Inflammatory macrophage (primary cell): ENCODE results near the gene SPDEF.

Source experiments
- DNase-seq, 2 donors: peaks; one replicate each; pipeline ENCODE4 v3.0.0-alpha.2; 2020 to 2022

SPDEF gene

DNA sequence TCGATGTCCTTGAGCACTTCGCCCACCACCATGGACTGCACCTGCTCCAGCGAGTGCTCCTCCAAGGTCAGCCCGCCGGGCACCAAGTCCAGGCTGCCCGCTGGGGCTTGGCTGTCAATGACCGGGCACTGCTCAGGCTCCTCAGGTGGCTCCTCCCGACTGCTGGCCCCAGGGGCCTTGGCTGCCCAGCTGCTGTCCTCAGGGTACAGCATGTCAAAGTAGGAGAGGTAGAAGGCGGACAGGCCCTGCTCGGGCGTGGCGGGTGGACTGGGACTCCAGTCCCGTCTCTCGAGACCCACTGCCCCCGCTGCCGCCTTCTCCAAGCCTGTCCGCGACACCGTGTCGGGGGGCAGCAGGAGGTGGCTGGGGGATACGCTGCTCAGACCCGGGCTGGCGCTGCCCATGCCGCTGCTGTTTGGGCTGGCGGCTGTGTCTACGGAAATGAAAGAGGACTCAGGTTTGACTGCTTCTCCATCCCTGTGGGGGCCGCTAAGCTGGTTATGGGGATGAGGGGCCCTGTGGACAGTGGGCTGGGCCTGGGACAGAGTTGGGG, 12.0 kb downstream of the SPDEF start:
- DNase-seq: no peak

DNA sequence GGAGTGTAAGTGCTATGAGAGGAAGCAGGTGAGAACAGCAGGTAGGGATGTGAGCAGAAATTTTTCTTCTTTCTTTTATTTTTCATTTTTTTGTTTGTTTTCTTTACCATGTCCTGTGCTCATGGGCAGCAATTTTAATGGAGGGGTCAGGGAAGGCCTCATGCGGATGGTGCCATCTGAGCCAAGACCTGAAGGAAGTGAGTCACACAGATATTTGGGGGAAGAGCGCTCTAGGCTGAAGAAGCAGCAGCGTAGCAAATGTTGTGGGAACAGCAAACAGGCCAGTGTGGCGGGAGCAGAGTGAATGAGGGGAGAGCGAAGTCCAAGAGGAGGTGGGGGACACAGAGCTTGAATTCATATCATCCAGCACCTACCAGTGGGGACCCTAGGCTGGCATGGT, 12.7 kb downstream of the SPDEF start:
- no peak for DNase-seq

DNA sequence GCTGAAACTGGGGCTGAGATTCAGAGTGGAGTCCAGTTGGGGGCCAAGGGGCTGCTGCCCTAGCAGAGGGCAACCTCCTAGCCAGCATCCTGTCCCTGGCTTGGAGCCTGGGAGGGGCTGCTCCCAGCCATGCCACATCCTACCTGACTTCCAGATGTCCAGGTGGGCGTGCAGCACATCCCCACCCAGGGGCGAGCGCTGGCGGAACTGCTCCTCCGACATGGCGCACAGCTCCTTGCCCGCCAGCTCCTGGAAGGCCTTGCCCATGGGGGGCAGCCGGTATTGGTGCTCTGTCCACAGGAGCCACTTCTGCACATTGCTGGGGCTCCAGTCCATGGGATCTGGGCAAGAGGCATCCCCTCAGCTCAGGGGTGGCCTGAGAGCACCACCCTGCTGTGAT, 15.3 kb downstream of the SPDEF start:
- no peak for DNase-seq

DNA sequence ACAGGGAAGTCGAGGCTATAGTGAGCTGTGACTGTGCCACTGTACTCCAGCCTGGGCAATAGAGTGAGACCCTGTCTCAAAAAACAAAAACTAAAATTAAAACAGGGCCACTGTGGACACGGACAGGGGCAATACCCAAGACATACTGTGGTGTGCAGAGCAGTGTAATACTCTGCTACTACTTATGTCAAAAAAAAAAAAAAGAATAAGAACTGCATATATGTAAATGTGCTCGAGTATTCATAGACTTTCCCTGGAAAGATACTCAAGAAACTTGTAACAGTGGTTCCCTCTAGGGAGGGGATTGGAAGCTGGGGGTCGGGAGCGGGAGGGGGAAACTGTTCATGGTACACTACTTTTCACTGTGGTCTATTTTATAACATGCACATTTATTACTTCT, 15.9 kb downstream of the SPDEF start:
- DNase-seq: no peak

DNA sequence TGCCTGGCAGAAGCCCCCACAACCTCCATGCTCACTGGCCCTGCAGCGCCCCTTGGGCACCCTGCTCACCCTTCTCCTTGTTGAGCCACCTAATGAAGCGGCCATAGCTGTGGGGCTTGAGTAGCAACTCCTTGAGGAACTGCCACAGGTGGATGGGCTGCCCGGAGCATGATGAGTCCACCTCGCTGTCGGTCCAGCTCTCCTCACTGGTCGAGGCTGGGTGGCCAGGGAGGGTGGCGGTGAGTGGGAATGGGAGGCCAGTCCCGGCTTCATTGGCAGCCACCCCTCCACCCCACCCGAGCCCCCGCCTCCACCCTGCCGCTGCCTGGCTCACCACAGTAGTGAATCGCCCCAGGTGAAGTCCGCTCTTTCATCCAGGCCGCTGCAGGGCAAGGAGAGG, 16.9 kb downstream of the SPDEF start:
- DNase-seq: no peak

DNA sequence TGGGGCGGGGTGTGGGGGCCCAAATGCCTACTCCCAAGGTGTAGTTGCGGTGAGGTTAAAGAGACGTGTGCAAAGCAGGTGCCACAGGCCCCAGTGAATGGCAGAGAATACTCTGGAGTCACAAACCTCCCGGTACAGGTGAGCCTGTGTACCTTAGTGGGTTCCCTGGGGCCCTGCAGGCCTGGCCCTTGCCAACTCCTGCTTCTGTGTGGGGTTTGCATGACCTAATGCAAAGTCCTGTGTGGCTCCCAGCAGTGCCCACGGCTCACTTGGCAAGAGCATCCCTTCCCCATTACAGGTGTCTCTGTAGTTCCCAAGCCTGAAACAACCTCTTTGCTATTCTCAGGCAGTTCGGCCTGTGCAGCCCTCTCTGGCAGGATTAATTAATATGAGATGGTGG, 17.5 kb downstream of the SPDEF start:
- no peak for DNase-seq

DNA sequence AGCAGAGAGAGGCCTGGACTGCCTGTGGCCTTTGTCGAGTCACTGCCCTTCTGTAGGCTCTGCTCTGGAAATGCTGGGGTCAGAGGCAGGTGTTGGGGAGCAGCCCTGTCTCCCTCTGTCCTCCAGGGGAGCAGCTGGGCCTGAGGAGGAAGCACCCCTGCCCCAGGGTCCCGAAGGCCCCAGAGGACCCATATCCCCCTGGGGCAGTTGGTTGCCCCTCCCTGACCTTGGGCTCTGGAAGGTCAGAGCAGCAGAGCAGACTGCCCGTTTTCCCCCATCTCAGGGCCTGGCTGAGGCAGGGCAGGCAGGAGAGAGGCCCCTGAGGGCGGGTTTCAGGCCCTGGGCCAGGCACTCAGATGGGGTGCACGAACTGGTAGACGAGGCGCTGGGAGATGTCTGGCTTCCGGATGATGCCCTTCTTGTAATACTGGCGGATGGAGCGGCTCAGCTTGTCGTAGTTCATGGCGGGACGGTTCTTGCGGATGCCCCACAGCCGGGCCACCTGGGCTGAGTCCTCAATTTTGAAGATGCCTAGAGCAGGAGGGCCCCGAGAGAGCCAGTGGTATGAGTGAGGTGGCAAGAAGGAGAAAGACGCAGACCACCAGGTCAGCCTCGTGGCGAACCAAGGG, 18.1 kb downstream of the SPDEF start:
- DNase-seq: no peak

DNA sequence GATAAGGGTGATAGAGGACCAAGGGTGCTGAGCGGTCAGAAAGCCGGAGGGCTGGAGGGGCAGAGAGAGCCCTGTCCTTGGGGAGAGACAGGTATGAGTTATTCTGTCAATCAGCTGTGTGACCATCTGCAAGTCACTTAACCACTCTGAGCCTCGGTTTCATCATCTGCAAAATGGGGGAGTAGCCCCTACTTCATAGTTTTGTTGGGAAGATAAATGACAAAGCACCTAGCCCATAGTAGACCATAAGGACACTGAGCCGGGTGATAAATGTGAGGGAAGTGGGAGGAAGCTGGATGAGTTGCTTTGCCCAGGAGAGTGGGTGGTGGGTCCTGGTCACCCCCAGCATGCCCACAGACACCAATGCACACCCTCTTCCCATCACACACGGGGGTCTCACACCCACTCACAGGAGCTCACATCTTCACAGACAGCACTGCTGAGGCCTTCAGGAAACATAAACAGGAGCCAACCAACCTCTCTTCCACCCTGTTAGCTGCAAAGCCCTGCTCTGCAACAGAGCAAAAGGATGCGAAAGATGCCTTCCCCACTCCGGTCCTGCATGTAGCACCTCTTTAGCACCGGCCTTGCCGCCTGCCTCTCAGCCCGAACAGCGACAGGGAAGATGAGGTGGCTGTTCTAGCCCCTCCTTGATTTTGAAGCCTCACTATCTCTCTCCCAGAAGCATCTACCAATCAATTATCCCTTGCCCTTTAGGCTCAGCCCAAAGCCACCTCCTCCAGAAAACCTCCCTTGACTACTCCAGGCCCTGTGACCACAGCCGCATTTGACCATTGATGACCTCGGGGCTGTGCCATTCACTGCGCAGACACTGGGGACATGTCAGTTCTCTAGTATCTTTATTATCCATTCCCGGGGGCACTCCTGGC, 18.9 kb downstream of the SPDEF start:
- DNase-seq: no peak

DNA sequence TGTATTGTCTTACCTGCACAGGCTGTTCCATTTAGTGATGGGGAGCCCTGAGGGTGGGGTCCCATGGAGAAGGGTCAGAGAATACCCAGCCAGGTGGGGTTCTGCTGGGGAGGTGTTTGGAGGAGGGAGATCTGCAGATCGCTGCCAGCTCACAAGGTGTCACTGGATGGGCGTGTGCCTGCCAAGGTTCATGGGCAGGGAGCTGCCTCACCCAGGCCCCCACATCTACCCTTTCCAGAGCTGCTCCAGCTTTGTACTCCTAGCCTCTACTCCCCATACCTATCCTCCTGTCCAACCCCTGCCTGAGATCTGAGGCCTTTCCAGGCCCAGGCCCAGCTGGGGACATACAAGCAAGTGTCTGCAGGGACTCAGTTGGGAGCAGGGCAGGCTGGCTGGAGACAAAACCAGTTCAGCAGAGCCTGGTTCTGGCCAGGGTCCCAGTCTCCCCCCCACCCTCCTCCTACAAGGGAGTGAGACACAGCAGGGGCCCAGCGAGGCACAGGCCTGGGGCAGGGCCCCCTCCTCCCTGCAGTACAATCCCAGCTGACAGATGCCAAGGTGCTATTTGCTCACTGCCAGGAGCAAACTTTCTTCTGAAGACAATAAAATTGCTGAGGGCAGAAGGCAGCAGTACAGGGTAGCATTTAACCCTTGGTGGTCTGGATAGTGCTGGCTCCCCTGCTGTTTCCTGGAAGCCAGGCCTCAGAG, 19.7 kb downstream of the SPDEF start:
- DNase-seq: no peak

DNA sequence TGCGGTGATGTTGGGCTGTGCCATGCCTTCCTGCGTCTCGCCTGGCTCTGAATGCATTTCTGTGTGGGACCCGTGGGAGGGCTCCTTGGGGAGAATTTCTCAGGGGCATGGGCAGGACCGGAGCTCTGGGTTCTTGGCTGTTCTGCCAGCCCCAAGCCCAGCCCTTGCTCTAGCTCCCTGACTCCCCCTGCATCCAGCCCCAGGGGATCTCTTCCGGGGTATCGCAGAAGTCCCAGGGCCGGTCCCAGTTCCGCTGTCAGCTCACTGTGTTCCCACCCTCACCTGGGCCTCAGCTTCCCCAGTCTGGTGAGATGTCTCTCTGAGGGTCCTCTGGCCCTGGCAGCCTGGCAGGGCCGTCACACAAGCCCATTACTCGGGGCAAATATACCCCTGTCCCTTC, 20.5 kb downstream of the SPDEF start:
- no peak for DNase-seq

DNA sequence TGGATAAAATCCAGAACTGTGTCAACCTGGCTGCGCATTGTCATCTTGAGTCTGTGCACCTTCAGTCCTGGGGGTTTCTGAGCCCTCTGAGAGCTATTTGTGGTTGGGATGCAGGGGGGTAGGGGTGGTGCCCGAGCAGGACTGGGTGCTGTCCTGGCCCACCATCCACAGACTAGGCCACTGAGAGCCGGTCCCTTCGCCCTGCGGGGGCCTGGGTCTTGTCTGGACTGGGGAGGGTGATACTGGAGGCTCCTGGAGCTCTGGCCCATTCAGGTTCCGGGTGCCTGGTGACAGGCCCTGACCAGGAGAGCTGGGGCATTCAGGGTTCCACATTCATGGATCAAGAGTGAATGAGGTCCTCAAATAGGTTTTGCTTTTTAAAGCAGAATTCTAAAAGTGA, 20.9 kb downstream of the SPDEF start:
- no peak for DNase-seq

DNA sequence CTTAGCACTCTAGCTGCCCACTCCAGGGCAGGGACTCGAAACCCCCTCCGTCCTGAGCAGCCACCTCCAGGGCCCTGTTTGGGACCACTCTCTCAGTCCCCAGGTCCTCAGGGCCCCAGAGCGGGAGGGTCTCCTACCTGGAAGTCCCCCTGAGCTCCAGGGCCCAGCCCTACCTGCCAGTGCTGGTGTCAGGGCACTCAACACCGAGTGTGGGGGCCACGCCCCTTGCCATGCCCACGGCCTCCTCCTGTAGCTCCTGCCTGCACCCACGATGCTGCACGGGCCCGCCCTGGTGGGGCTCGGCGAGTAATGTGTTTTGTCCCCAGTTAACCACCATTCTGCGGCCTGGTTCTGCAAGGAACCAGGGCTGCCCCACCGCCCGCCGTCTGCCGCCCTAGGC, 21.5 kb downstream of the SPDEF start:
- no peak for DNase-seq

DNA sequence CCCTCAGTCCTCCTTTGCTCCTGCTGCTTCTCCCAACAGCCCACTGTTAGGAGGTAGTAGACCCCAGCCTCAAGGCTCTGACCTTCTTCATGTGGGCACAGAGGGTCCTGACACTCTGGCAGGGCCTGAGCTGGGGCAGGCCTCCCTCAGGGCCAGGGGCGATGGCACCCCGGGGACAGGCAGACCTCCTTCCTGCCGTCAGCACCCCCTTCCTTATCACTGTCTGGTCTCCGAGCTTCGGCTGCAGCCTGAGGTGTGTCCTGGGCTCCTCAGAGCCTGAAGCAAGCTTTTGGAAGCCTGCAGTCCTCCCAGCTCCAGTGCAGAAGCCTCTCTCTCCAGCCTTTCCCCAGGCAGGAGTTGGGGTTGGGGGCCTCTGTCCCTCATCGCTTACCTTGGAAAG, 22.0 kb downstream of the SPDEF start:
- no peak for DNase-seq

DNA sequence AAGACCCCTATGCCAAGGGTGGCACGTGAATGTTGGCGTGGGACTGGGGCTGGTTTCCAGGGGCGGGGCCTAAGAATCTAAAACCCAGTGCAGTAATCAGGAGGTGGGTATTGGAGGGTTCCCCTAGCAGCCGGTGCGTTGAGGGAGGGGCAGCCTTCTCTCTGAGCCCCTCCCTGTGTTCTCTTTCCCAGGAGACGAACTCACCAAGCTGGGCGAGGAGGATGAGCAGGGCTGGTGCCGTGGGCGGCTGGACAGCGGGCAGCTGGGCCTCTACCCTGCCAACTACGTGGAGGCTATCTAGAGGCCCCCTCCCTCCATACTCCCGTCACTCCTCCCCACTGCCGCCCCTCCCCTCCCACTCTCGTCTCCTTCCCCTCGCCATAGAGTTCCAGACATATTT, 23.9 kb downstream of the SPDEF start:
- DNase-seq: no peak

DNA sequence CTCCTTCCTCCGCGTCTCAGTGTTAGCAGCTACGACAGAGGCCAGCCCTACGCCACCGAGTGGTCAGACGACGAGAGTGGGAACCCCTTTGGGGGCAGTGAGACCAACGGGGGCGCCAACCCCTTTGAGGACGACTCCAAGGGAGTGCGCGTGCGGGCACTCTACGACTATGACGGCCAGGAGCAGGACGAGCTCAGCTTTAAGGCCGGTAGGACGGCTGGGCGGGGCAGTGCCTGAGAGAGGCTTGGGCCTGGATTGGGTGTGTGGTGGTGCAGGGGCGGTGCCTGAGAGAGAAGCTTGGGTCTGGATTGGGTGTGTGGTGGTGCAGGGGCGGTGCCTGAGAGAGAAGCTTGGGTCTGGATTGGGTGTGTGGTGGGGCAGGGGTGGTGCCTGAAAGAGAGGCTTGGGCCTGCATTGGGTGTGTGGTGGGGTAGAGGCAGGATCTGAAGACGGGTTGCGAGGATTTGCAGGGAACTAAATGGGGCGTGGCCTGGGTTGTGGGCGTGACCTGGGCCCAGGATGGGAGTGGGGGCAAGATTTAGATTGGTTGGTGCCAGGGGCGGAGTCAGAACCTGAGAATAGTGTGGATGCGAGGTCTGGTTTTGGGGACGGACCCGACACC, 24.4 kb downstream of the SPDEF start:
- peak in 1 of 2 donors; percentile 10 for DNase-seq

DNA sequence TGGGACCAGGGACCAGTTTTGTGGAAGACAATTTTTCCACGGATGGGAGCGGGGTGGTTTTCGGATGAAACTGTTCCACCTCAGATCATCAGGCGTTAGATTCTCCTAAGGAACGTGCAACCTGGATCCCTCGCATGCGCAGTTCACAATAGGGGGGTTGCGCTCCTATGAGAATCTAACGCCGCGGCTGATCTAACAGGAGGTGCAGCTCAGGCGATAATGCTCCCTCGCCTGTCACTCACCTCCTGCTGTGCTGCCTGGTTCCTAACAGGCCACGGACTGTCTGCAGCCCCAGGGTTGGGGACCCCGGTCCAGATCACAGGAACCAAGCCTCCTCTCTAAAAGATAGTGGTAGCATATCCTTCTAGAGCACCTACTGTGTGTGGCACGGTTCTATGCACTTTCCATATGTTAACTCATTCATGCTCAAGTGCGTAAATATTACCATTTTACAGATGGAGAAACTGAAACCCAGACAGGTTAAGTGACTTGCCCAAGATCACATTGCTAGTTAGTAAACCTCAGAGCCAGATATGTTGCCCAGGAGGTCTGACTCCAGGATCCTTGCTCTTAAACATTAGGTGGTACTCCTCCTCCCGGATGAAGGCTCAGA, 25.3 kb downstream of the SPDEF start:
- no peak for DNase-seq

DNA sequence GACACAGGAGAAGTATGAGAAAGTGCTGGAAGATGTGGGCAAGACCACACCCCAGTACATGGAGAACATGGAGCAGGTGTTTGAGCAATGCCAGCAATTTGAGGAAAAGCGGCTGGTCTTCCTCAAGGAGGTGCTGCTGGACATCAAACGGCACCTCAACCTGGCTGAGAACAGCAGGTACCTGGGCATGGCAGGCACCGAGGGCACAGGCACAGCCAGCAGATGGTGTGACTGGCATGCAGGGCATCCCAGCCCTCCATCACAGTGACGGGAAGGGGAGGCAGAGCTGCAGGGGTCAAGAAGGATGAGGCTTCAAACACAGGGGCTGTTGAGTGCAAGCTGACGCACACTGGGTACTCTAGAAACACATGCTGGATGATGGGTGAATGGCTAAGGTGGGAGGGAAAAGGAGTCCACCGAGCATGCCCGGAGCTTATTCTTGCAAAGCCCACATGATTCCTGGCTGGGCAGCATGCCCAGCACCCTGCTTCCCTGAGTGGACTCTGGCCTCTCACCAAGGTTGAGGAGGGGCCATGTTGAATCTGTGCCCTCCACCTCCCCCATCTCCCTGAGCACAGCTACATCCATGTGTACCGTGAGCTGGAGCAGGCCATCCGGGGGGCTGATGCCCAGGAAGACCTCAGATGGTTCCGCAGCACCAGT, 26.3 kb downstream of the SPDEF start:
- DNase-seq: no peak

DNA sequence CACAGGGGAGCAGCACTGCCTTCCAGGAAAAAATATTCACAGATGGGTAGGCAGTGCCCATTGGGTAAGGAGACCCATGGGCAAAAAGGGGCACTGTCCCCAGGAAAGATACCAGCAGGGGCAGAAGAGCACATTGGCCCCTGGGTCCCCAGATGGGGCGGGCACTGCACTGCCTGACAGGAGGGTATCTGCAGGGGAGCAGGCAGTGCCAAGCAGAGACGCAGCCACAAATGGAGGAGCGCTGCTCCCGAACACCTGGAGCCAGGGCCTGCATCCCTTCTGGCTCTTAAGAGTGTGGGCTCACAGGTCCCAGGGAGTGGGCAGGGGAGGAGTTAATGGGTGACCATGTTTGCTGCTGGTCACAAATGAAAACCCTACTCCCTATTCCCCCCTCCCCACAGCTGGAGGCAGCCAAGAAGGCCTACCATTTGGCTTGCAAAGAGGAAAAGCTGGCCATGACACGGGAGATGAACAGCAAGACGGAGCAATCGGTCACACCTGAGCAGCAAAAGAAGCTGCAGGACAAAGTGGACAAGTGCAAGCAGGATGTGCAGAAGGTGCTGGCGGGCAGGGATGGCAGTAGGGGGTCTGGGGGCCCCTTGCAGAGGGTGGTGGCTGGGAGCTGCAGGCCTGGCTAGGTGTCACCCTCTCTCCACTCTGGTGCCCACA, 27.0 kb downstream of the SPDEF start:
- no peak for DNase-seq

DNA sequence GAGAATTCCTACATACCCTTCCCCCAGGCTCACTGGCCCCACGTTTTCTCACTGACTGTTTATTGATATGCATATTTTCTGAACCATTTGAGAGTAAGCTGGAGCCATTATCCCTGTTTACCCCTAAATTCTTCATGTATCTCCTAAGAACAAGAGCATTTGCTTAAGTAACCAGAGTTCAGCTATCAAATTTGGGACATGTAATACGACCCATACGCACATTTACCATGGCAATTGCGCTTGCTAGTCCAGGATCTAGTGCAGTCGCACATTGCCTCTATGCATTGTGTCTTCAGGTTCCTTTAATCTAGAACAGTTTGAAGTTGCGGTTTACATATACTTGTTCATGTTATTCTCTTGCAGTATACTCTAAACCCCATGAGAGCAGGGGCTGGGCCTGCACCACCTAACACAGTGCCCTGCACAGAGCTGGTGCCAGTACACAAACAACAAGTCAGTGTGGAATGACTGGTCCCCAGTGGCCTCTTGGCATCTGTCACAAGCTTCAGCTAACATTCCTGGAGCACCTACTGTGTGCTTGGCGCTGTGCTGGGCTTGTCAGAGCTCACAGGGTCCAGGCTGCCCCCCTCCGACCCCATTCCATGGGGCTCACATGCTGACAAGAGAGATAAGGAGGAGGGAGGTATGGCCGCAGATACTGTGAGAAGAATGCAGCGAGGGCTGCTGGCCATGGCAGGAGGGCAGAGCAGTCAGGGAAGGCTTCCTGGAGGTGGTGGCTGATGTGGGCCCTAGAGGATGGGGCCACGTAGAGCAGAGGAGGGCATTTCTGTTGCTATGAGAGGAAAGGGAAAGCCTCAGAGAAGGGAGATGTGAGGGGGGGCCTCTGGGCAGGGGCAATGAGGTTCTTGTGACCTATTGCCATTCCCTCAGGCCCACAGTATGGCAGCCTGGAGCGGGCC, 28.1 kb downstream of the SPDEF start:
- no peak for DNase-seq
